ENCODE data around the gene SPEG.

Gene SPEG

DNA sequence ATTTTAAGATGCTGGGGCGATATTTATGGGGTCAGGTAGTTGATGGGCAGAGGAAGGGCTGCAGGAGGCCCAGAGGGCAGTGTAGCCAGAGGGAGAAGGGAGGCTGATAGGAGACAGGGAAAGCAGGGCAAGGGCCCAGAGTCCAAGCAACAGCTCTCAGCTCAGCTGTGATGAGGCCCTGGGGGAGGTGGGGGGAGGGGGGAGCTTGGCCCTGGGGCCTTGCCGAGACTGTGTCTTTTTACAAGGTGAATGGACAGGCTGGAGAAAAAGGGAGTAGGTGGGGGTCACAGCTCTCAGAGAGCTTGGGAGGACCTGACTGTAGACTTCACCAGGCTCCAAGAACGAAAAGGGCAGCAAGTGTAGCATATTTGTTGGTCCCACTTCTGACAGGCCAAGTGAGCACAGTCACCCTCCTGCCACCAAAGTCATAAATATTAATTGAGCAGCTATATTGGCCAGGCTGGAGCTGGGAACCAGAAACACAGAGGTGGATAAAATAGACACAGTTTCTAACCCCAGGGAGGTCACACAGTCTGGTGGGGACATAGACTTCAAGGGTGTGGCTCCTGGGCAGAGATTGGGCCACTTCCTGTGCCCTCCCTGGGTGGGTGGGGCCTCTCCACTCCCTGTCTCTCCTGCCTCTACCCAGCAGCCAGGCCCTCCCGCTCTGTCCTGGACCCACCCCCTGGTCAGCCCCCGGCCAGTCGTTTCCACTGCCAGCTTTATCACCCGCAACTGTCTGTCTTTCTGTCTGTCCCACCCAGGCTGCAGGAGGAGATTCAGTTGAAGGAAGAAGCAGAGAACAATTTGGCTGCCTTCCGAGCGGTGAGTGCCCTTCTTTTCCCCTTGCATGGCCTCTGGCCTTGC lies 15.1 kb upstream of the SPEG start:
- TF ChIP-seq, protein P1, sequence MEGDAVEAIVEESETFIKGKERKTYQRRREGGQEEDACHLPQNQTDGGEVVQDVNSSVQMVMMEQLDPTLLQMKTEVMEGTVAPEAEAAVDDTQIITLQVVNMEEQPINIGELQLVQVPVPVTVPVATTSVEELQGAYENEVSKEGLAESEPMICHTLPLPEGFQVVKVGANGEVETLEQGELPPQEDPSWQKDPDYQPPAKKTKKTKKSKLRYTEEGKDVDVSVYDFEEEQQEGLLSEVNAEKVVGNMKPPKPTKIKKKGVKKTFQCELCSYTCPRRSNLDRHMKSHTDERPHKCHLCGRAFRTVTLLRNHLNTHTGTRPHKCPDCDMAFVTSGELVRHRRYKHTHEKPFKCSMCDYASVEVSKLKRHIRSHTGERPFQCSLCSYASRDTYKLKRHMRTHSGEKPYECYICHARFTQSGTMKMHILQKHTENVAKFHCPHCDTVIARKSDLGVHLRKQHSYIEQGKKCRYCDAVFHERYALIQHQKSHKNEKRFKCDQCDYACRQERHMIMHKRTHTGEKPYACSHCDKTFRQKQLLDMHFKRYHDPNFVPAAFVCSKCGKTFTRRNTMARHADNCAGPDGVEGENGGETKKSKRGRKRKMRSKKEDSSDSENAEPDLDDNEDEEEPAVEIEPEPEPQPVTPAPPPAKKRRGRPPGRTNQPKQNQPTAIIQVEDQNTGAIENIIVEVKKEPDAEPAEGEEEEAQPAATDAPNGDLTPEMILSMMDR (IDR thresholded peaks at IDR 0.05; ENCODE audit: borderline replicate concordance, insufficient read depth, low read depth, low read length), result no peak
- H3K4me3 ChIP-seq (ENCODE audit: low read depth, low read length), result no peak overlapping the region

DNA sequence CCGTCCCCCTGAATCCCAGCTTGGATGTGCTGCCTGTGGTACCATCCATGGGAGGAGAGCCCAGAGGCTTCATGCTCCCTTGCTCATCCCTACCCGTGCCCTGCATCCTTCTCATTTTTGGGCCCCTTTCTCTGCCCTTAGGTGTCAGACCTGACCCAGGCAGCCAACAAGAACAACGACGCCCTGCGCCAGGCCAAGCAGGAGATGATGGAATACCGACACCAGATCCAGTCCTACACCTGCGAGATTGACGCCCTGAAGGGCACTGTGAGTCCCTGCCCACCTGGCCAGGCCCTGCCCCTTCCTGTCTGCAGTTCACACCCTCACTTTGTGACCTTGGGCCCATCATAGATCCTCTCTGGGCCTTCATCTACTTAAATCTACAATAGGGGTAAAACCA lies 14.0 kb upstream of the SPEG start:
- TF ChIP-seq, protein P1 (IDR thresholded peaks at IDR 0.05; ENCODE audit: borderline replicate concordance, insufficient read depth, low read depth, low read length), result no peak
- no peak overlapping the region for H3K4me3 ChIP-seq (ENCODE audit: low read depth, low read length)

DNA sequence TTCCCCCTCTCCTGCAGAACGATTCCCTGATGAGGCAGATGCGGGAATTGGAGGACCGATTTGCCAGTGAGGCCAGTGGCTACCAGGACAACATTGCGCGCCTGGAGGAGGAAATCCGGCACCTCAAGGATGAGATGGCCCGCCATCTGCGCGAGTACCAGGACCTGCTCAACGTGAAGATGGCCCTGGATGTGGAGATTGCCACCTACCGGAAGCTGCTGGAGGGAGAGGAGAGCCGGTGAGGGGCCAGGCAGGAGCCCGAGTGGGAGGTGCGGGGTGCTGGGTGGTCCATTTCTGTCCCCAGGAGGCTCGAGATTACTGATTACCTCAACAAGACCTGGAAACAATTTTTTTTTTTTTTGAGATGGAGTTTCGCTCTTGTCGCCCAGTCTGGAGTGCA lies 13.3 kb upstream of the SPEG start:
- TF ChIP-seq, protein P1 (IDR thresholded peaks at IDR 0.05; ENCODE audit: borderline replicate concordance, insufficient read depth, low read depth, low read length), result no peak
- no peak overlapping the region for H3K4me3 ChIP-seq (ENCODE audit: low read depth, low read length)

DNA sequence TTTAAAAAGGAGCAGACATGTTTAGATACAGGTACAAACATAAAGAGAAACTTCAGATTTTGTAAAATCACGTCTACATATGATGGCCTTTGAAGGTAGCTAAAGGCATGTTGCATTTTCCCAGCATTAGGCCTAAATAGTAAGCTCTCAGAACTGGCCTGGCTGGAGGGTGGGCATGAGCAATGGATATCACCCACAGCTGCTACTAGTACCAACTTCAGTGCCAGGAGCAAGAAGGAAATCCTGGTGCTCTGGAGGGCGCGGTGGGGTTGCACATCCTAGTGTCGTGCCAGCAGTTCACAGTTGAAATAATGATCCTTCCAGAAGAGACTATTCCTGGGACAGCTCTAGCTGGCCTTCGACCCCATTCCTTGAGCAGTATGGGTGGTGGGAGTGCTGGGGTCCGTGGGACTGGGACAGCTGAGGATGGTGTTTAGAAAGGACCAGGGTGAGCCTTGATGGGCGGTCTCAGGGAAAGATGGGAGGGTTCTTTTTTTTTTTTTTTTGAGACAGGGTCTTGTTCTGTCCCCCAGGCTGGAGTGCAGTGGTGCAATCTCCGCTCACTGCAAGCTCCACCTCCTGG lies 11.6 kb upstream of the SPEG start:
- H3K4me3 ChIP-seq (ENCODE audit: low read depth, low read length), result no peak overlapping the region
- TF ChIP-seq, protein P1 (IDR thresholded peaks at IDR 0.05; ENCODE audit: borderline replicate concordance, insufficient read depth, low read depth, low read length), result no peak

DNA sequence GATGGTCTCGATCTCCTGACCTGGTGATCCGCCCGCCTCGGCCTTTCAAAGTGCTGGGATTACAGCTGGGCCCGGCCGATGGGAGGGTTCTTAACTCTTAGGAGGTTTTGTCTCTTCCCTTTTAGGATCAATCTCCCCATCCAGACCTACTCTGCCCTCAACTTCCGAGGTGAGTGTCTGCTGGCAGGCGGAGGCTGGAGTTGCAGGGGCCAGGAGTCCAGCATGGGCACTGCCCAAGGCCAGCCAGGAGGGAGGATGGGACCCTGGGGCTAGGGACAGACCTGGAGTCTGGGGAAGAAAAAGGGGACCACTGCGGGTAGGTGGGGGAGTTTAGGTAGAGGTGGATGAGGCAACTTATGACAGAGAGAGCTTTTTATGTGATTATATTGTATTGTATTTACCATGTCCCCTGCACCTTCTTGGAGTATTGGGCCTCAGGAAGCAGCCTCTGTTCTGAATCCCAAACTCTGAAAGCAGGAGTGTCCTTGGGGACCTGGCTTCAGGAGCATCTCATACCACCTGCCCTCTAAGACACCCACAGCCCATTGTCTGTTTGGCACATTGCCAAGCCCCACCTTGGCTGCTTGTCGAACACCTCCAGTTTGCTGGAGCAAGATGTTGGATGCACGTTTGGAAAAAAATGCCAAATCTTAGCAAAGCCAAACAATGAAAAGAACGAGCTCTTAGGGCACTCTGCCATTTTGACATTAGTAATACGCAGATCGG lies 10.8 kb upstream of the SPEG start:
- H3K4me3 ChIP-seq (ENCODE audit: low read depth, low read length), result no peak overlapping the region
- TF ChIP-seq, protein P1 (IDR thresholded peaks at IDR 0.05; ENCODE audit: borderline replicate concordance, insufficient read depth, low read depth, low read length), result no peak

DNA sequence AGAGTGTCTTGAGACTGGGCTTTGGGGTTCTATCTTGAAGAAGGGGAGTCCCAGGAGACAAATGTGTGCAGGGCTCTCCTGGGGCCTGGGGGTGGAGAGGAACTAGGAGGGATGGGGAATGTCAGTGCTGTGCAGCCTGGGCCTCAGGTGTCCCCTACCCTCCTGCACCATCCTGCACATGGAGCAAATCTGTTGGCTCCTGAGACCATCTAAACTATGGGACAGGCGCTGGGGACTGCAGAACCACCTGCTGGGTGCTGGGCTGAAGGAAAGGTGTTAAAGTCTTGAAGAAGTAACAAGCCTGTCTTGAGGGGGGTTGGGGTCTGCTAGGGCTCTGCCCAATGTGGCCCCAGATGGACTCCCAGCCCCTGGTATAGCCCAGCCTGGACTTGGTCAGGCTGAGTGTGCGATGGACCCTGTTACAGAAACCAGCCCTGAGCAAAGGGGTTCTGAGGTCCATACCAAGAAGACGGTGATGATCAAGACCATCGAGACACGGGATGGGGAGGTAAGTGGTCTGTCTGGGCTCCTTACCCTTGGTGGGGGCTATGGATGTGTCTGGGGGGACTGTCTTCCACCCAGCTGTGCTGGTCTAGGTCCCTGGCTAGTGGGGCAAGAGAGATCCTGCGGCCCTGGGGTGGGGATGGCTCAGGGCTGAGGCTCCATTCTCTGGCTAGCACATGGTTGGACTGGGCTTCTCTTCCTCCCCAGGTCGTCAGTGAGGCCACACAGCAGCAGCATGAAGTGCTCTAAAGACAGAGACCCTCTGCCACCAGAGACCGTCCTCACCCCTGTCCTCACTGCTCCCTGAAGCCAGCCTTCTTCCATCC lies 9.2 kb upstream of the SPEG start:
- TF ChIP-seq, protein P1 (IDR thresholded peaks at IDR 0.05; ENCODE audit: borderline replicate concordance, insufficient read depth, low read depth, low read length), result no peak
- H3K4me3 ChIP-seq (ENCODE audit: low read depth, low read length), result no peak overlapping the region
